ENCODE results near the gene PSAT1. TPM values are rescaled to one million over a fixed set of nuclear protein-coding genes. Genes with fewer than 3 reads are reported as not detected.

The PSAT1 gene
- total and polyA plus RNA-seq, 2 of the 4 experiments (the other 2 are of a cell fraction): 77.2 to 88.4 TPM

- H3K4ac ChIP-seq (ENCODE audit: low read depth, low read length): no peak overlapping the region
- no peaks in the 10 kb centered on the region for H3K9me3 ChIP-seq (ENCODE audit: control insufficient read depth, insufficient read depth, low read length)
- H3K4me1 ChIP-seq (ENCODE audit: control insufficient read depth, insufficient read depth, low read length): 0 out of 2 replicates have a peak, but pooled peaks cover 2% of the 10 kb centered on the region
- no peak overlapping the region for H3K9ac ChIP-seq (ENCODE audit: low read depth, low read length)
- H3K79me1 ChIP-seq (ENCODE audit: low read depth in 1 of 2, low read length in 2 of 2): peaks cover 14 to 45% of the 10 kb centered on the region in 2 experiments; a peak in 3 of 4 replicates
- H2BK20ac ChIP-seq (ENCODE audit: low read depth, low read length): no peak overlapping the region
- in situ Hi-C loops (cut with MboI; ENCODE audit: low sequenced_read_pairs): no loop called here
- H3K4me3 ChIP-seq (ENCODE audit: insufficient read depth, low read depth, low read length): no peak overlapping the region
- TF ChIP-seq MAFK (IDR thresholded peaks at IDR 0.05; ENCODE audit: low read depth, low read length) (peak; percentile 34; the same call in 1 of the 2 replicates), RCOR1 (IDR thresholded peaks at IDR 0.05; ENCODE audit: insufficient replicate concordance, low read length) (no peak)
- H3K9me1 ChIP-seq (ENCODE audit: insufficient read depth, low read length): peaks cover 13% of the 10 kb centered on the region
- no peak overlapping the region for H3K4me2 ChIP-seq (ENCODE audit: low read depth, low read length)
- H3K27me3 ChIP-seq (ENCODE audit: control insufficient read depth, insufficient read depth, low read length): no peaks in the 10 kb centered on the region
- ChIA-PET POLR2A (ENCODE audit: unreplicated experiment) (no interaction called here), CTCF (no interaction called here)
- H2BK5ac ChIP-seq (ENCODE audit: low read depth, low read length, poor library complexity, severe bottlenecking): peak overlapping the region; percentile 27
- H2BK15ac ChIP-seq (ENCODE audit: low read depth, low read length): no peak overlapping the region
- H3K36me3 ChIP-seq (ENCODE audit: control insufficient read depth, insufficient read depth, low read length): peaks cover 61% of the 10 kb centered on the region
- no peak overlapping the region for H3K14ac ChIP-seq (replicated peaks; ENCODE audit: low read depth, low read length)
- ATAC-seq (ENCODE audit: low read depth): no peak
- 90% methylated on average over 2 of the region's 6 CpGs; no CpG with 5 or more reads in 1 of the 2 experiments for WGBS, 2 experiments (ENCODE audit: extremely low coverage in 2 of 2, insufficient read length in 1 of 2)
- H3K23ac ChIP-seq (ENCODE audit: low read depth, low read length): no peak overlapping the region
- no peak overlapping the region for H2AFZ ChIP-seq (replicated peaks; ENCODE audit: low read length, poor library complexity)
- dilution Hi-C loops (cut with HindIII; ENCODE audit: low sequenced_read_pairs, unreplicated experiment): no loop called here
- no peak overlapping the region for H3K27ac ChIP-seq (ENCODE audit: insufficient read depth, low read length)
- H4K20me1 ChIP-seq (ENCODE audit: insufficient read depth, low read length): peaks cover 35% of the 10 kb centered on the region
- no peak overlapping the region for H2BK120ac ChIP-seq (ENCODE audit: low read depth, low read length)
- intact Hi-C loops (cut with micrococcal nuclease): no loop called here
- H3K18ac ChIP-seq (ENCODE audit: low read depth, low read length): no peak overlapping the region
- DNase-seq: no peak
- no peak overlapping the region for H3K56ac ChIP-seq (ENCODE audit: extremely low read depth, insufficient read depth, low read length)
- no peak overlapping the region for H4K5ac ChIP-seq (ENCODE audit: low read depth, low read length)
- no peak overlapping the region for H4K8ac ChIP-seq (ENCODE audit: low read depth in 2 of 2, low read length in 2 of 2)
- no peak overlapping the region for H4K91ac ChIP-seq (ENCODE audit: insufficient read depth, low read depth, low read length)
- no peak overlapping the region for H2AK9ac ChIP-seq (replicated peaks; ENCODE audit: low read depth, low read length, poor library complexity)
- H2AK5ac ChIP-seq (ENCODE audit: low read depth, low read length): no peak overlapping the region
- TSS peak; percentile 2 for BruUV-seq (replicated peaks)
Observed at GRCh38 chr9:78319197-78320029, 22.5 kb downstream of the PSAT1 start.

Measured in IMR-90 (cell line).